Body of pancreas (tissue), 4 donors: ENCODE measurements around the gene STAMBPL1. TPM values are rescaled to one million over a fixed set of nuclear protein-coding genes. Genes with fewer than 3 reads are reported as not detected.

ENCODE experiments used
- ATAC-seq: fragments of 150-250 bp; one replicate; pipeline ENCODE4 v1.9.1; 2016
- DNase-seq, 4 donors: peaks; one replicate each; pipeline ENCODE4 v3.0.0-alpha.2; 2019
- H3K27ac ChIP-seq, 4 donors: fragments of 200-600 bp; sonication (generic); 1 replicate in 3 of 4; 2 replicates in 1 of 4; pipeline versions ENCODE4 v1.5.1 to v1.6.1; 2016 to 2019; ENCODE audit warnings: mild to moderate bottlenecking in 1 of 4, mixed read lengths in 1 of 4, moderate library complexity in 1 of 4
- H3K27me3 ChIP-seq, 2 donors: fragments of 200-600 bp; sonication (generic); one replicate each; pipeline ENCODE4 v1.6.0; 2016; ENCODE audit warnings: mild to moderate bottlenecking in 1 of 2
- H3K36me3 ChIP-seq, 2 donors: fragments of 200-600 bp; sonication (generic); replicated peaks in 1 of 2; 2 replicates each; pipeline ENCODE4 v1.5.1; 2016; ENCODE audit warnings: low read depth in 2 of 2; ENCODE audit not compliant: insufficient read depth in 1 of 2
- H3K4me1 ChIP-seq: fragments of 200-600 bp; sonication (generic); one replicate; pipeline ENCODE4 v1.6.0; 2016
- H3K4me3 ChIP-seq, 2 donors: fragments of 200-600 bp; sonication (generic); 1 replicate in 1 of 2; 2 replicates in 1 of 2; pipeline ENCODE4 v1.5.1; 2016 to 2019
- H3K9me3 ChIP-seq, 3 donors: fragments of 200-600 bp; sonication (generic); 1 replicate in 2 of 3; 2 replicates in 1 of 3; pipeline ENCODE4 v1.5.1; 2016
- POLR2A ChIP-seq, 3 donors: fragments of 450-650 bp; IDR thresholded peaks; one replicate each; pipeline ENCODE4 v1.6.1; 2016; ENCODE audit warnings: antibody characterized with exemption in 3 of 3, mild to moderate bottlenecking in 2 of 3
- WGBS, 2 donors: methylation state at CpG; one replicate each; pipeline ENCODE4 v1.1.5; 2017; 5-methylcytosine and 5-hydroxymethylcytosine counted together
- intact Hi-C: fragments of 100-400 bp; cut with DNase I; formaldehyde crosslinking; loops from one replicate; pipeline ENCODE4 v1.15.1; 2023
- total RNA-seq, 2 donors: library from RNA; depleted of rRNA; stranded (reverse); fragments of >200 nt; gene quantifications; one replicate each; pipeline ENCODE4 v1.1.0, GENCODE V29; 2016
- TF ChIP-seq, protein P1 (sequence below), 7 experiments: fragments of 450-650 bp in 4 of 7; fragments of 200-600 bp in 3 of 7; sonication (generic) in 3 of 7; IDR thresholded peaks; one replicate each; pipeline ENCODE4 v1.5.1; 2016 to 2019; ENCODE audit warnings: antibody characterized with exemption in 7 of 7

STAMBPL1 gene
- total RNA-seq, 2 donors from 2014 or later = 10.1 to 26.7 TPM

DNA sequence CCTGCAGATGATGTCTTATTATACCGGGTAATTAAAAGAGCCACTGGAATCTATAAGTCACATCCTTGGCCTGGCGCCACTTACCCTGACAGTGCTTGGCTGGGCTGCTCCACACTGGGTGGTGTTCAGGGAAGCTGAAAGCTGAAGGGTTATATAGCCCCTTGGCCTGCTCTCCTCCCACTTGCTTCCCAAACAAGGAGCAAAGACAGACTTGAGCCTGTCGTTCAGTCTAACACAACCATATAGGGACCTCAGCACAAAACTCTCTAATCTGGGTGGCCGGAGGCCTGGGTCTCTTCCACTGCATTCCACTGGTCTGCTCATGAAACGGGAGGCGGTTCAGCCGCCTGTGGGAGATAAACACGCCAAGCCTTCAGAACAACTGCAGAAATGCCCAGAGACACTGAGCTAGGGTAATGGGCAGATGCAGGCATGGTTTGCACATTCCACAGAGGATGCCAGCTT, 72.6 kb downstream of the STAMBPL1 start, which contains the start of gene ACTA2:
ACTA2 (minus strand) TSS at position 127 of the 465 bp plus-strand sequence. CDS start 3,843 bp downstream, outside the sequence.
- H3K4me3 ChIP-seq = no peak within 1 kb of the TSS
- intact Hi-C loops = no loop called here
- H3K27ac ChIP-seq = no peak within 1 kb of the TSS
- H3K4me1 ChIP-seq = no peaks in the 10 kb centered on the region
- no peaks in the 10 kb centered on the region for H3K36me3 ChIP-seq
- H3K27me3 ChIP-seq = no peaks in the 10 kb centered on the region
- TF ChIP-seq, protein P1, sequence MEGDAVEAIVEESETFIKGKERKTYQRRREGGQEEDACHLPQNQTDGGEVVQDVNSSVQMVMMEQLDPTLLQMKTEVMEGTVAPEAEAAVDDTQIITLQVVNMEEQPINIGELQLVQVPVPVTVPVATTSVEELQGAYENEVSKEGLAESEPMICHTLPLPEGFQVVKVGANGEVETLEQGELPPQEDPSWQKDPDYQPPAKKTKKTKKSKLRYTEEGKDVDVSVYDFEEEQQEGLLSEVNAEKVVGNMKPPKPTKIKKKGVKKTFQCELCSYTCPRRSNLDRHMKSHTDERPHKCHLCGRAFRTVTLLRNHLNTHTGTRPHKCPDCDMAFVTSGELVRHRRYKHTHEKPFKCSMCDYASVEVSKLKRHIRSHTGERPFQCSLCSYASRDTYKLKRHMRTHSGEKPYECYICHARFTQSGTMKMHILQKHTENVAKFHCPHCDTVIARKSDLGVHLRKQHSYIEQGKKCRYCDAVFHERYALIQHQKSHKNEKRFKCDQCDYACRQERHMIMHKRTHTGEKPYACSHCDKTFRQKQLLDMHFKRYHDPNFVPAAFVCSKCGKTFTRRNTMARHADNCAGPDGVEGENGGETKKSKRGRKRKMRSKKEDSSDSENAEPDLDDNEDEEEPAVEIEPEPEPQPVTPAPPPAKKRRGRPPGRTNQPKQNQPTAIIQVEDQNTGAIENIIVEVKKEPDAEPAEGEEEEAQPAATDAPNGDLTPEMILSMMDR (IDR thresholded peaks at IDR 0.05) = no peak
- peak in 1 of 3 donors; percentile 27 for TF ChIP-seq POLR2A (IDR thresholded peaks at IDR 0.05)
- DNase-seq = no peak
- no peak for ATAC-seq
- no peaks in the 10 kb centered on the region for H3K9me3 ChIP-seq
- WGBS, 2 donors = 70 to 75% methylated on average over 6 to 8 of the region's 8 CpGs

GRCh38 chr10:88953662-88954061, 73.6 kb downstream of the STAMBPL1 start:
- Histone ChIP-seq H3K27ac (no peak overlapping the region), H3K36me3 (no peaks in the 10 kb centered on the region), H3K4me3 (no peak overlapping the region), H3K4me1 (no peaks in the 10 kb centered on the region), H3K27me3 (no peaks in the 10 kb centered on the region), H3K9me3 (no peaks in the 10 kb centered on the region)
- intact Hi-C loops = no loop called here
- no peak for DNase-seq
- no peak for ATAC-seq
- no peak for TF ChIP-seq POLR2A (IDR thresholded peaks at IDR 0.05)
- TF ChIP-seq, protein P1 (IDR thresholded peaks at IDR 0.05) = no peak
- WGBS, 2 donors = 83 to 85% methylated on average over 5 of the region's 5 CpGs

DNA sequence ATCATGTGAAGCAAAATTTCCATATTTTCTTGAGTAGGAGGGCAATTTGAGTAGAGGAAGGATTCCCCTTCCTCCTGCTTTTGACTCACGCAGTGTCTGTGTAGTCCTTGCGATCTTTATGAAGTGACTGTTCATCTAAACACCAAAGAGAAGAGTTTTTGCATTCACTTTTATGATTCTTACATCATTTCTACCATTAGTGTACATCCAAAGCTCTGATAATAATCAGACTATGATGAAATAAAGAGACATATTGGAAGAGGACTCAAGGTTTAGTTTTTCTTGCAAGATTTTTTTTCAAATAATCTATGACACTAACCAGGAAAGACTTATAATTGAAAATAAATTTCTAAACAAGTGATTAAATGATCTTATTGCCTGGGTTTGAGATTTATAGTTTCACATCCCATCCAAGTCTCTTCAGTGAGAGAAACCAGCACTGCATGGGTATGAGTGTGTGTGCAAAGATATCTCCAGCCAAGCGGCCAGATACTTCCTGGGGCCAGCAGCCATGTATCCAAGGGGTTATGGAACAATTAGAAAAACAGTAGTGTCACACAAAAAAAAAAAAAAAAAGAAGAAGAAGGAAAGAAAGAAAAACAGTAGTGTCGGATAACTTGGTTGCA, 74.5 kb downstream of the STAMBPL1 start:
- TF ChIP-seq POLR2A (IDR thresholded peaks at IDR 0.05) = no peak
- TF ChIP-seq, protein P1 (IDR thresholded peaks at IDR 0.05) = no peak
- Histone ChIP-seq H3K9me3 (no peaks in the 10 kb centered on the region), H3K4me1 (no peaks in the 10 kb centered on the region), H3K4me3 (no peak overlapping the region), H3K36me3 (no peaks in the 10 kb centered on the region), H3K27ac (no peak overlapping the region), H3K27me3 (no peaks in the 10 kb centered on the region)
- WGBS, 2 donors = 84 to 90% methylated on average over 4 of the region's 4 CpGs
- no peak for DNase-seq
- intact Hi-C loops = no loop called here
- ATAC-seq = no peak

DNA sequence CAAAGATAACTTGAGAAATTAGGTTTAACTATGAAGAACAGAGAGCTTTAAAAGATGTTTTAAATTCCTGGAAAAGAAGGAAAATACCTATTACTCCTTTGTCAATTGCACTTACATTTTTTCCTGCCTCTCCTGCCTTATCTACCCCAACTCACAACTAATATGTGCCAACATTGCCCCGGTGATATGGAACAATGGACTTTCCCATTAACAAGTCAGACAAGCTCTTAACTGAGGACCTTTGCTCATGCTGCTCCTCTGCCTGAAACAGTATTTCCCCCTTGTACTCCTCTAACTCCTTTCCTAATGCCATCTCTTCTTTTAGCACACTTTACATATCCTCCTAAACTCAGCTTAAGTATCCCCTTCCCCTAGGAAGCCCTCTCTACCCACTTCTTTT, 77.3 kb downstream of the STAMBPL1 start:
- H3K9me3 ChIP-seq = no peaks in the 10 kb centered on the region
- H3K27me3 ChIP-seq = no peaks in the 10 kb centered on the region
- DNase-seq = no peak
- no peak overlapping the region for H3K4me3 ChIP-seq
- no peak overlapping the region for H3K27ac ChIP-seq
- TF ChIP-seq, protein P1 (IDR thresholded peaks at IDR 0.05) = no peak
- TF ChIP-seq POLR2A (IDR thresholded peaks at IDR 0.05) = no peak
- ATAC-seq = no peak
- H3K4me1 ChIP-seq = no peaks in the 10 kb centered on the region
- no peaks in the 10 kb centered on the region for H3K36me3 ChIP-seq
- intact Hi-C loops = no loop called here
- WGBS, 2 donors = 28 to 42% methylated on average over 1 of the region's 1 CpG

DNA sequence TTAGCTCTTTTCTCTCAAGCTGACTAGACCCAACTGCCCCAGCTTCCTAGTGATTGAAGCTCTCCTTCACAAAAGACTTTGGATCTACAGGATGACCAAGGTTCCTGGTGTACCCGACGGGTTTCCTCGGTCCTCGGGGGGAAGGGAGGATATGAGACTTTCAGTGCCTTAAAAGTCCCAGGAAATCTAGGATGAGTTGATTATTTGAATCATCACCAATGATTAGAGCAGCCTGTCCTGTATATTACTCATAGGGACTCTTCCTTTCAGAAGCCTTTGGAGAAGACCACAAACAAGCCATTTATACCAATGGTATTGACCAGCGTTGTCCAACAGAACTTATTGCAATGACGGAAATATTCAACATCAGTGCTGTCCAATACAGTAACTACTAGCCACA, 78.7 kb downstream of the STAMBPL1 start:
- TF ChIP-seq POLR2A (IDR thresholded peaks at IDR 0.05) = no peak
- TF ChIP-seq, protein P1 (IDR thresholded peaks at IDR 0.05) = no peak
- 93 to 94% methylated on average over 6 of the region's 6 CpGs for WGBS, 2 donors

More for the DNA sequence above, 78.7 kb downstream of the STAMBPL1 start:
- Histone ChIP-seq H3K4me3 (no peak overlapping the region), H3K4me1 (no peaks in the 10 kb centered on the region), H3K27me3 (no peaks in the 10 kb centered on the region), H3K27ac (no peak overlapping the region), H3K9me3 (no peaks in the 10 kb centered on the region), H3K36me3 (no peaks in the 10 kb centered on the region)
- intact Hi-C loops = no loop called here
- no peak for DNase-seq
- ATAC-seq = no peak
